LNCaP clone FGC (cell line): ENCODE results near the gene RAB23.

Experiments
- DNase-seq: peaks from one replicate; pipeline ENCODE4 v3.0.0-alpha.2; 2011; ENCODE audit warnings: low read depth
- H3K4me3 ChIP-seq: 2 replicates; pipeline ENCODE4 v1.5.1; 2011; ENCODE audit warnings: mild to moderate bottlenecking, low read depth, low read length, control low read depth
- TF ChIP-seq, protein P1 (sequence below): IDR thresholded peaks from 2 replicates; pipeline ENCODE4 v1.5.1; 2012; ENCODE audit warnings: mild to moderate bottlenecking; ENCODE audit not compliant: control insufficient read depth, insufficient read depth; ENCODE audit errors: extremely low read depth

The RAB23 gene

DNA sequence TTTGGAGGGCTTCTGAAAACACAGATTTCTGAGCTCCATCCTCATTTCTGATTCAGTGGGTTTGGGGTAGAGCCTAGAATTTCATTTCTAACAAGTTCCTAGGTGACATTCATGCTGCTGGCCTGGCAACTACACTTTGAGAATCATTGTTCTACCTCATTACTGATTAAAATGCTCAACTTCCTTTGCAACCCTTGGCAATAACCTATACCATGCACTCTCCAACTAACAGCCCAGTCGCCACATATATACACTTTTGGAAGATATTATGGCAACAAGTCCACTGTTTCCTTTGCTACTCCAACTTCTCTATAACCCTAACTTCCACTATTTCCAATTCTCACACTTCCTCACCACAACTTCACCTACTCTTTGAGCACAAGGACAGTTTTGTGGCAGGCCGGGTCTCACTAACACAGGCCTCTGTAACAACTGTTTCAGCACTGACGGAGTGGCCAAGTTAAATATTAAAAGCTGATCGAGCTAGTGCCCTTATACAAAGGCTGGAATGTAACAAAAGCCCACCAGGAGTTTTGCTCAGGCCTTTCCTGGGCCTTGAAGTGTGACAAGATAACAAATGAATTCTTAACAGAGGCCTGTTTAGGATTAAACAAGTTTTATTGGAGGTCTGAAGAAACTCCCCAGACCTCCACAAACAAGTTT lies 32.1 kb upstream of the RAB23 start:
- DNase-seq = no peak
- no peak overlapping the region for H3K4me3 ChIP-seq
- TF ChIP-seq, protein P1, sequence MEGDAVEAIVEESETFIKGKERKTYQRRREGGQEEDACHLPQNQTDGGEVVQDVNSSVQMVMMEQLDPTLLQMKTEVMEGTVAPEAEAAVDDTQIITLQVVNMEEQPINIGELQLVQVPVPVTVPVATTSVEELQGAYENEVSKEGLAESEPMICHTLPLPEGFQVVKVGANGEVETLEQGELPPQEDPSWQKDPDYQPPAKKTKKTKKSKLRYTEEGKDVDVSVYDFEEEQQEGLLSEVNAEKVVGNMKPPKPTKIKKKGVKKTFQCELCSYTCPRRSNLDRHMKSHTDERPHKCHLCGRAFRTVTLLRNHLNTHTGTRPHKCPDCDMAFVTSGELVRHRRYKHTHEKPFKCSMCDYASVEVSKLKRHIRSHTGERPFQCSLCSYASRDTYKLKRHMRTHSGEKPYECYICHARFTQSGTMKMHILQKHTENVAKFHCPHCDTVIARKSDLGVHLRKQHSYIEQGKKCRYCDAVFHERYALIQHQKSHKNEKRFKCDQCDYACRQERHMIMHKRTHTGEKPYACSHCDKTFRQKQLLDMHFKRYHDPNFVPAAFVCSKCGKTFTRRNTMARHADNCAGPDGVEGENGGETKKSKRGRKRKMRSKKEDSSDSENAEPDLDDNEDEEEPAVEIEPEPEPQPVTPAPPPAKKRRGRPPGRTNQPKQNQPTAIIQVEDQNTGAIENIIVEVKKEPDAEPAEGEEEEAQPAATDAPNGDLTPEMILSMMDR = no peak

DNA sequence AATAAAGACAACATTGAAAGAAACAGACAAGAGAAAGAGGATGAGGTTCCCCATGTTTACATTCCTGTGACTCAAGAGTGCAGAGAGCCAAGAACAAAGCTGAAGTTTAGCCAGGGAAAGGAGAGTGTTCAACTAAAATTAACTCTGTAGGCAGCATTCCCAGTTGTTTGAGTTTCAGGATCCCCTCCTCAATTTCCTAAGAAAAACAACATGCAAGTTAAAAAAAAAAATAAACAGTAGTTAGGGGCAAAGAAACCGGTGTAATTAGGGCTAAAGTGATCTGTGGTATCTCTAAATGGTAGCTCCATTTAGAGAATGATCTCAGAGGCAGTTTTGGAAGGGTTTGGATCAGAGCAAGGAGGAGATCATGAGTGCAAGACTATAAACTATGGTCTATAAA lies 30.9 kb upstream of the RAB23 start:
- H3K4me3 ChIP-seq = no peak overlapping the region
- DNase-seq = no peak
- TF ChIP-seq, protein P1 = no peak

DNA sequence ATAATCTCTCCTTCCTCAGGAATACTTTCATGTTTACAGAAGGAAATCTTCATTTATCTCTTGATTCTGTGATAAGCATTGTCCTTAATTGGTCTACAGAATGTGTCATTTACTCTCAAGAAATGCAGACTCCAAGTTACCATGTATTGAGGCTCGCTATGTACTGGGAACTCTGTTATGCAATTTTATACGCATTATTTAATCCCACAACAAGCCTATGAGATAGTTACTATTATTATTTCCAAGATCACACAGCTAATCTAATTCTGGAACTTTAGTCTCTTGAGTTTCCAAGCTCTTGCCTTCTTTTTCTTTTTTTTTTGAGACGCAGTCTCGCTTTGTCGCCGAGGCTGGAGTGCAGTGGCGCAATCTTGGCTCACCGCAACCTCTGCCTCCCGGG lies 30.0 kb upstream of the RAB23 start:
- TF ChIP-seq, protein P1 = no peak
- no peak for DNase-seq

DNA sequence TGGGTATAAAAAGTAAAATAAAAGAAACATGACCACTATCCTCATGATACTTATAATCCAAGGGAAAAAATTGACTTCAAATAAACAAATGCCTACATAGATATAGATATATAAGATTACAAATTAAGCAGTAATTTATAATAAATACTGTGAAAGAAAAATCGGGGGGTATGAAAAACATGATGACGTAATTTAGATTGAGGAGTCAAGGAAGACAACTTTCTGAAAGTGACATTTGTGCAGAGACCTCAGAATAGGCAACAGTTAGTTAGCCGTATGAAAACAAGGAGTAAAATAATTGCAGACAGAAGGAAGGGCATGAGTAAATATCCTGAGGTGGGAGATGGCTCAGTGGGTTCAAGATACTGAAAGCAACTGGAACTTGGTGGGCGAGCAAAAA lies 28.2 kb upstream of the RAB23 start:
- TF ChIP-seq, protein P1 = no peak
- DNase-seq = no peak
- H3K4me3 ChIP-seq = no peak overlapping the region

More for the DNA sequence above, 30.0 kb upstream of the RAB23 start:
- H3K4me3 ChIP-seq = no peak overlapping the region

DNA sequence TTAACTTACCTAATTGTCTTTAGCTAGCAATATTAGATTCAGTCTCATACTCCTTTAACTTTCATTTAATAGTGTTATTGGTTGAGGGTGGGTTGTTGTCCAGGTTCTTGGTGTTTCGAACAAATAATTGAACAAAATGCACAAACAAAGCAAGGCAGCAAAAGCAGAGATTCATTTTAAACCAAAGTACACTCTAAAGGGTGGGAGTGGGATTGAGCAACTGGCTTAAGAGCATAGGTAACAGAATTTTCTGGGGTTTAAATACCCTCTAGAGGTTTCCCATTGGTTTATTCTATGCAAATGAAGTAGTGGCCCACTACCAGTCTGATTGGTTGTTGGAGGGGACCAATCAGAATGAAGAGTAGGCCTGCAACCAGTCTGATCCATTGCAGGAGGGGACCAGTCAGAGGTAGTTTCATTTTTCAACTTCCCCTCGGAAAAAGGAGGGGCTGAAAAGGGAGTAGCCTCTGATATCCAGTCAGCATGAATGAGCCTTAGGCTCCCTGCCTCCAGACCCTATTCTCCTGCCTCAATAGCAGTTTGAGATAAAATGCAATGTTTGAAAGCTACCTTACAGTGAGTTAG lies 26.3 kb upstream of the RAB23 start:
- TF ChIP-seq, protein P1 = no peak
- no peak for DNase-seq
- H3K4me3 ChIP-seq = no peak overlapping the region

DNA sequence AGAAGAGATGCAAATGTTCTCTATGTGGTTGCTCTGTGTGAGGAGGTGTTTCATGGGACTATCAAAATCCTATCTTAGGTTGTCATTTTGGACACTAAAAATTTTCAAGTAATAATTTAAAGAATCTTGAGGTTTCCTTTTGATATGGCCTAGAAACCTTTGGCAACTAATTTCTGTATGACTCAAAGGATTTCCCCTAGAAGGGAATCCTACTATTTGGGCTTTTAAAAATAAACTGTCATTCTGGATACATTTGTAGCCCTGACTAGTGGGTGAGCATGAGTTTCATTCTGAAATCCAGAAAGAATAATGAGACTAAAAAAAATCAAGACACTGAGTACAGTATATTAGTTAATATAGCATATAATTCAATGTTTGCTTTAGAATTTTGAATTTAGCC lies 25.5 kb upstream of the RAB23 start:
- TF ChIP-seq, protein P1 = no peak
- H3K4me3 ChIP-seq = no peak overlapping the region
- no peak for DNase-seq

DNA sequence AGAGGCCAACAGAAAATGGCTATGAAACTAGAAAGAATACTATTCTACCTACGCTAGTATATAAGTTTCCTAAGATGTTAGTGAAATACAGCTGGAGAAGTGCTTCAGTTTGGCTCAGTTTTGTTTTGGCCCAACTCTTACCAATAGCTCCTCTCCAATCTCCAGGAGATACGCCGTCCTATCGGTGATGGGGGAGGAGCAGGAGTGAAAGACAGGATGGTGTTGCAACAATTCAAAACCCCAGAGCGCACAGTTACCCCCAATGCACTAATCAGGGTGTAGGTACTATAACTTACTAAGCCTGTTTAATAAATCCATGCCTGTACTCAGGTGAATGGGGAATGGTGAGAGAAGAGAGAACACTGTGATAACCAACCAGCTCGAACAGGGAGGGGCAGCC lies 24.2 kb upstream of the RAB23 start:
- TF ChIP-seq, protein P1 = no peak
- no peak overlapping the region for H3K4me3 ChIP-seq
- no peak for DNase-seq
